Karpas-422 (cell line): Measurements from ENCODE around the gene PREP. TPM values are rescaled to one million over a fixed set of nuclear protein-coding genes. Genes with fewer than 3 reads are reported as not detected.
A peak's percentile ranks its signal among the peaks of the same experiment; 100 is the strongest.

Source experiments
- DNase-seq: peaks from one replicate; pipeline ENCODE4 v3.0.0-alpha.2; 2015
- H2AFZ ChIP-seq: fragments of 200-600 bp; sonication (generic); 2 replicates; pipeline ENCODE4 v1.6.1; 2014; ENCODE audit warnings: antibody characterized with exemption, low read length, mixed read lengths
- H3K27ac ChIP-seq: fragments of 200-600 bp; sonication (generic); 2 replicates; pipeline ENCODE4 v1.5.1; 2014; ENCODE audit warnings: mild to moderate bottlenecking, low read length, moderate library complexity
- H3K27me3 ChIP-seq: fragments of 200-600 bp; sonication (generic); 2 replicates; pipeline ENCODE4 v1.6.1; 2014; ENCODE audit warnings: low read length, mixed read lengths
- H3K36me3 ChIP-seq: fragments of 200-600 bp; sonication (generic); 2 replicates; pipeline ENCODE4 v1.6.1; 2014; ENCODE audit warnings: low read length, mixed read lengths; ENCODE audit not compliant: insufficient read depth
- H3K4me1 ChIP-seq: fragments of 200-600 bp; sonication (generic); 2 replicates; pipeline ENCODE4 v1.6.1; 2014; ENCODE audit warnings: mild to moderate bottlenecking, low read length, mixed read lengths
- H3K4me2 ChIP-seq: fragments of 200-600 bp; sonication (generic); 2 replicates; pipeline ENCODE4 v1.6.1; 2014; ENCODE audit warnings: low read length, low read depth, mild to moderate bottlenecking; ENCODE audit not compliant: poor library complexity, severe bottlenecking
- H3K4me3 ChIP-seq: fragments of 200-600 bp; sonication (generic); 2 replicates; pipeline ENCODE4 v1.5.1; 2014; ENCODE audit warnings: mild to moderate bottlenecking, antibody characterized with exemption, low read length, mixed read lengths
- H3K79me2 ChIP-seq: fragments of 200-600 bp; sonication (generic); 2 replicates; pipeline ENCODE4 v1.6.1; 2014; ENCODE audit warnings: mild to moderate bottlenecking, low read length, mixed read lengths
- H3K9ac ChIP-seq: fragments of 200-600 bp; sonication (generic); 2 replicates; pipeline ENCODE4 v1.6.0; 2014; ENCODE audit warnings: low read length
- H3K9me2 ChIP-seq: fragments of 200-600 bp; sonication (generic), shearing (Covaris generic); replicated peaks from 2 replicates; pipeline ENCODE4 v1.6.0; 2014; ENCODE audit warnings: mild to moderate bottlenecking, low read length, moderate library complexity; ENCODE audit not compliant: insufficient read depth
- H3K9me3 ChIP-seq: fragments of 300-700, 200-600 bp; sonication (generic); 2 replicates; pipeline ENCODE4 v1.6.1; 2014; ENCODE audit warnings: low read length, mixed read lengths
- H4K20me1 ChIP-seq: fragments of 200-600 bp; sonication (generic); 2 replicates; pipeline ENCODE4 v1.6.1; 2014; ENCODE audit warnings: mild to moderate bottlenecking, antibody characterized with exemption, low read length, low read depth; ENCODE audit not compliant: insufficient read depth
- total RNA-seq: library from RNA; depleted of rRNA; stranded (reverse); fragments of >200 nt; shearing (Covaris generic); gene quantifications from 2 replicates; pipeline ENCODE4 v1.2.3, GENCODE V29; 2014; ENCODE audit warnings: low replicate concordance

PREP gene
- total RNA-seq, 1 experiment from 2014 or later, result 18.4 TPM

GRCh38 chr6:105402090-105402938, 568 bp downstream of the PREP start:
- Histone ChIP-seq H3K36me3 (no peaks in the 10 kb centered on the region), H3K4me3 (peak overlapping the region; percentile 98), H3K79me2 (peaks cover 52% of the 10 kb centered on the region), H3K9me2 (no peaks in the 10 kb centered on the region), H3K9me3 (no peaks in the 10 kb centered on the region), H3K9ac (peak overlapping the region; percentile 88), H2AFZ (peak overlapping the region; percentile 88), H3K4me2 (peak overlapping the region; percentile 85), H3K4me1 (peaks cover 39% of the 10 kb centered on the region), H4K20me1 (peaks cover 34% of the 10 kb centered on the region), H3K27me3 (no peaks in the 10 kb centered on the region), H3K27ac (no peak overlapping the region)
- DNase-seq, result peak; percentile 74

DNA sequence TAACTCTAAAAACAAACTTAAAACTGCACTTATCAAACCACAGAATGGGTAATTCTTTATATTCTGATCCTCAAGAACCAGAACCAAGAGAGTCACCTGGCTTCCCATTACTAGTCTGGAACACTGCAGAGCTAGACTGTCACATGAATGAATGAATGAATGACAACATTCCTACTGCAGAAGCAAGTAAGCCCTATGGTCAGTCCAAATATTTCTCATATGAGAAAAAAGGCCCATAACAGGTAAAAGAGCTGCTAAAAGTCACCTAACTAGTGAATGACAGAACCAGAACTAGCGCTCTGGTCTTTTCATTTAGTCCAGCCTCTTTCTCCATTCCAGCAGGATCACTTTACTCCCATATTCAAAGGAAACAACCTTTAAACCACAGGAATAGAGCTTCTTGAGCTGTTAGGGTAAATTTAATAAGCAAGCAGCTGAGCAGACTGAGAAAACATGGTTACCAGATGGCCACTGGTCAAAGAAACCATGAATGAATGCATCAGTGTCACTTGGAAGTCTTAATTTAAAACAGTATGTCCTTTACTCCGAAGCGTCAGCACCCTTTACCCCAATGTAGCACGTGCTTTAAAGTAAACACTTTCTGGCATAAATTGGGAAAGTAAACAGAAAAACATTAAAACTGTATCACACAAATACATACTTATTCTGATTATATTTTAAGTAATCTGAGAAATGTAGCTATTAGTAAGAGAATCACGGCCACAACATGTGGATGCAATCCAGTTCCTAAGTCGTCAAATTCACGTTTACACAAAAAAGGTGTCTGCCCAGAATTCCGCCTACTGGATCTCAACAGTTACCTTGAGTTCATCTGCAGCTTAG, 1.4 kb downstream of the PREP start:
- Histone ChIP-seq H3K4me1 (peaks cover 39% of the 10 kb centered on the region), H2AFZ (no peak overlapping the region), H3K36me3 (no peaks in the 10 kb centered on the region), H3K79me2 (peaks cover 53% of the 10 kb centered on the region), H3K9me3 (no peaks in the 10 kb centered on the region), H3K4me2 (peak overlapping the region; percentile 85), H3K27ac (no peak overlapping the region), H3K9me2 (no peaks in the 10 kb centered on the region), H3K27me3 (no peaks in the 10 kb centered on the region), H3K4me3 (peak overlapping the region; percentile 98), H4K20me1 (peaks cover 34% of the 10 kb centered on the region), H3K9ac (peak overlapping the region; percentile 88)
- no peak for DNase-seq

- Histone ChIP-seq H3K9me3 (no peaks in the 10 kb centered on the region), H4K20me1 (peaks cover 34% of the 10 kb centered on the region), H3K27me3 (no peaks in the 10 kb centered on the region), H3K4me1 (peaks cover 39% of the 10 kb centered on the region), H3K36me3 (peaks cover 9% of the 10 kb centered on the region; the same call in 1 of the 2 replicates), H3K9ac (peak overlapping the region; percentile 7; the same call in 1 of the 2 replicates), H3K27ac (no peak overlapping the region), H2AFZ (no peak overlapping the region), H3K4me3 (peak overlapping the region; percentile 9; the same call in 1 of the 2 replicates), H3K9me2 (no peaks in the 10 kb centered on the region), H3K79me2 (peaks cover 56% of the 10 kb centered on the region), H3K4me2 (peak overlapping the region; percentile 85)
- DNase-seq, result no peak
Measured at GRCh38 chr6:105400501-105400900, 2.4 kb downstream of the PREP start.

DNA sequence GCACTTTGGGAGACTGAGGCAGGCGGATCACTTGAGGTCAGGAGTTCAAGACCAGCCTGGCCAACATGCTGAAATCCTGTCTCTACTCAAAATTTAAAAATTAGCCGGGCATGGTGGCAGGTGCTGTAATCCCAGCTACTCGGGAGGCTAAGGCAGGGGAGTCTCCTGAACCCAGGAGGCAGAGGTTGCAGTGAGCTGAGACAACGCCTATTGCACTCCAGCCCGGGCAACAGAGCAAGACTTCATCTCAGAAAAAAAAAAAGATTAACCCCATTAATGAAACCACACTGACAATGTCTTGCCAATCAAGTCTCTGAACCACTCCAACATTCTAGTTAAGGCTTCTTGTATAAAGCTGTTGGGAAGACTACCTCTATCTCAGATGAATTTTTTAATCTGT, 4.0 kb downstream of the PREP start:
- H3K27ac ChIP-seq, result no peak overlapping the region
- no peaks in the 10 kb centered on the region for H3K9me2 ChIP-seq
- H2AFZ ChIP-seq, result no peak overlapping the region
- H3K36me3 ChIP-seq, result peaks cover 13% of the 10 kb centered on the region; the same call in 1 of the 2 replicates
- H4K20me1 ChIP-seq, result peaks cover 34% of the 10 kb centered on the region
- DNase-seq, result no peak
- H3K4me1 ChIP-seq, result peaks cover 36% of the 10 kb centered on the region
- H3K4me2 ChIP-seq, result peak overlapping the region; percentile 85
- H3K4me3 ChIP-seq, result no peak overlapping the region
- H3K79me2 ChIP-seq, result peaks cover 60% of the 10 kb centered on the region
- H3K27me3 ChIP-seq, result no peaks in the 10 kb centered on the region
- H3K9ac ChIP-seq, result no peak overlapping the region
- H3K9me3 ChIP-seq, result no peaks in the 10 kb centered on the region

- DNase-seq, result no peak
- Histone ChIP-seq H3K9me3 (no peaks in the 10 kb centered on the region), H3K79me2 (peaks cover 64% of the 10 kb centered on the region)
Measured at GRCh38 chr6:105397987-105398386, 4.9 kb downstream of the PREP start.

GRCh38 chr6:105391705-105392104, 11.2 kb downstream of the PREP start:
- H3K36me3 ChIP-seq, result peaks cover 13% of the 10 kb centered on the region; the same call in 1 of the 2 replicates
- H3K9ac ChIP-seq, result no peak overlapping the region
- no peaks in the 10 kb centered on the region for H3K9me2 ChIP-seq
- H3K9me3 ChIP-seq, result no peaks in the 10 kb centered on the region
- H3K27me3 ChIP-seq, result no peaks in the 10 kb centered on the region
- H4K20me1 ChIP-seq, result no peaks in the 10 kb centered on the region
- no peak overlapping the region for H3K27ac ChIP-seq
- H3K4me2 ChIP-seq, result no peak overlapping the region
- no peak for DNase-seq
- H2AFZ ChIP-seq, result no peak overlapping the region
- H3K4me3 ChIP-seq, result no peak overlapping the region
- H3K4me1 ChIP-seq, result no peaks in the 10 kb centered on the region
- peaks cover 40% of the 10 kb centered on the region for H3K79me2 ChIP-seq

More at GRCh38 chr6:105397987-105398386, 4.9 kb downstream of the PREP start:
- no peak overlapping the region for H2AFZ ChIP-seq
- H3K27ac ChIP-seq, result no peak overlapping the region
- no peaks in the 10 kb centered on the region for H3K27me3 ChIP-seq
- peaks cover 34% of the 10 kb centered on the region for H4K20me1 ChIP-seq
- no peak overlapping the region for H3K4me2 ChIP-seq
- peaks cover 13% of the 10 kb centered on the region; the same call in 1 of the 2 replicates for H3K36me3 ChIP-seq
- H3K9ac ChIP-seq, result no peak overlapping the region
- H3K4me1 ChIP-seq, result peaks cover 32% of the 10 kb centered on the region
- H3K9me2 ChIP-seq, result no peaks in the 10 kb centered on the region
- H3K4me3 ChIP-seq, result no peak overlapping the region

DNA sequence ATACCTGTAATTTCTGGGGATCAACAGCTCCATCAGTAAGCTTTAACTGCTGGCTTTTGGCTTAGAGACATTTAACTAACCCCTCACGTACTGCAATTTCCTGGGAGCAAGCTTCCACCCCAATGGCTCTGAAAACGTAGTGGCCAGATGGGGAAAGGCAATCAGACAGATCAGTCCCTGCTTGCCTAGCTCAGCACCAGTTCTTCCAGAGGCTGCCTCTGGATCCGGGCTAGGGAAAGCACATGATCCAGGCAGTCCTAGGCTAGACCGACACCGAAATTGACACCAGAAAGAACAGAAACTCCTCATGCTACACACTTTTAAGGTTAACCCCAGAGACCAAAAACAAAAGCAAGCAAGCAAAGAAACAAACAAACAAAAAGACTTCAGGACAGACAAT, 13.3 kb downstream of the PREP start:
- Histone ChIP-seq H3K4me3 (no peak overlapping the region), H3K36me3 (0 out of 2 replicates have a peak, but pooled peaks cover under 1% of the 10 kb centered on the region), H3K9me3 (no peaks in the 10 kb centered on the region), H3K9ac (no peak overlapping the region), H4K20me1 (no peaks in the 10 kb centered on the region), H2AFZ (no peak overlapping the region), H3K4me2 (no peak overlapping the region), H3K27ac (no peak overlapping the region), H3K9me2 (no peaks in the 10 kb centered on the region), H3K79me2 (peaks cover 45% of the 10 kb centered on the region), H3K4me1 (no peaks in the 10 kb centered on the region), H3K27me3 (no peaks in the 10 kb centered on the region)
- no peak for DNase-seq

GRCh38 chr6:105388392-105388791, 14.5 kb downstream of the PREP start:
- Histone ChIP-seq H3K4me1 (no peaks in the 10 kb centered on the region), H2AFZ (no peak overlapping the region), H3K4me2 (no peak overlapping the region), H3K9ac (no peak overlapping the region), H3K36me3 (0 out of 2 replicates have a peak, but pooled peaks cover 7% of the 10 kb centered on the region), H3K27ac (no peak overlapping the region), H3K27me3 (no peaks in the 10 kb centered on the region), H3K9me2 (no peaks in the 10 kb centered on the region), H3K4me3 (no peak overlapping the region), H4K20me1 (no peaks in the 10 kb centered on the region), H3K79me2 (peaks cover 56% of the 10 kb centered on the region), H3K9me3 (no peaks in the 10 kb centered on the region)
- DNase-seq, result no peak
